Calu3 (cell line): ENCODE data around the gene DHRS7B. TPM values are rescaled to one million over a fixed set of nuclear protein-coding genes. Genes with fewer than 3 reads are reported as not detected.

Experiments
- BruUV-seq: library from RNA; stranded (reverse); fragments of 400-500 nt; replicated peaks from 2 replicates; lab custom pipeline; 2021; lab: Mats Ljungman, UMichigan
- CTCF ChIA-PET: fragments of 300-600 bp; sonication (Branson Sonifier 250); formaldehyde crosslinking; loops from one replicate; lab custom pipeline; 2022; ENCODE audit warnings: antibody characterized with exemption; lab: Charles Lee
- DNase-seq: peaks from one replicate; pipeline ENCODE4 v3.0.0; 2022
- H3K27ac Mint-ChIP-seq: one replicate; pipeline ENCODE4 v1.8.0; 2022; ENCODE audit warnings: mixed read lengths; ENCODE audit not compliant: unreplicated experiment
- H3K27me3 Mint-ChIP-seq: one replicate; pipeline ENCODE4 v1.8.0; 2022; ENCODE audit warnings: mixed read lengths; ENCODE audit not compliant: unreplicated experiment
- H3K36me3 Mint-ChIP-seq: one replicate; pipeline ENCODE4 v1.8.0; 2022; ENCODE audit warnings: mild to moderate bottlenecking, moderate library complexity, mixed read lengths; ENCODE audit not compliant: insufficient read depth, unreplicated experiment
- H3K4me1 Mint-ChIP-seq: one replicate; pipeline ENCODE4 v1.8.0; 2022; ENCODE audit warnings: mild to moderate bottlenecking, low read depth, mixed read lengths; ENCODE audit not compliant: unreplicated experiment
- H3K4me3 Mint-ChIP-seq: one replicate; pipeline ENCODE4 v1.8.0; 2022; ENCODE audit warnings: mild to moderate bottlenecking, low read depth, moderate library complexity, mixed read lengths; ENCODE audit not compliant: unreplicated experiment
- H3K9me3 Mint-ChIP-seq: one replicate; pipeline ENCODE4 v1.8.0; 2022; ENCODE audit warnings: low read depth, mixed read lengths; ENCODE audit not compliant: unreplicated experiment
- CTCF ChIP-seq: fragments of 200-600 bp; IDR thresholded peaks from one replicate; pipeline ENCODE4 v1.8.0; 2022; ENCODE audit warnings: antibody characterized with exemption; ENCODE audit not compliant: unreplicated experiment
- intact Hi-C: fragments of 100-400 bp; cut with micrococcal nuclease; formaldehyde crosslinking; loops from one replicate; pipeline ENCODE4 v1.10.0; 2022; ENCODE audit not compliant: unreplicated experiment
- total RNA-seq: library from RNA; stranded (reverse); gene quantifications from 2 replicates; pipeline ENCODE4 v1.2.3, GENCODE V29; 2022

DHRS7B gene
- total RNA-seq, 1 experiment from 2014 or later, result 15.3 TPM

GRCh38 chr17:21209511-21210175 is 82.9 kb downstream of the DHRS7B start:
- DNase-seq, result no peak
- CTCF ChIA-PET, result no interaction called here
- H3K9me3 Mint-ChIP-seq, result no peaks in the 10 kb centered on the region
- H3K36me3 Mint-ChIP-seq, result peaks cover 25% of the 10 kb centered on the region
- H3K27ac Mint-ChIP-seq, result no peak overlapping the region
- intact Hi-C loops, result loop anchor here (10.0 kb wide), 2 partner anchors 85 to 165 kb away; partner anchors contain the start of genes DHRS7B and USP22
- BruUV-seq, result no TSS peak
- no peaks in the 10 kb centered on the region for H3K27me3 Mint-ChIP-seq
- H3K4me3 Mint-ChIP-seq, result no peak overlapping the region
- no peak for TF ChIP-seq CTCF
- no peaks in the 10 kb centered on the region for H3K4me1 Mint-ChIP-seq

GRCh38 chr17:21210411-21211076 is 83.8 kb downstream of the DHRS7B start:
- no TSS peak for BruUV-seq
- H3K27me3 Mint-ChIP-seq, result no peaks in the 10 kb centered on the region
- no peak for DNase-seq
- no peak for TF ChIP-seq CTCF
- peaks cover 6% of the 10 kb centered on the region for H3K4me1 Mint-ChIP-seq
- H3K4me3 Mint-ChIP-seq, result no peak overlapping the region
- H3K36me3 Mint-ChIP-seq, result peaks cover 29% of the 10 kb centered on the region
- intact Hi-C loops, result loop anchor here (10.0 kb wide), 2 partner anchors 86 to 166 kb away; partner anchors contain the start of genes DHRS7B and USP22
- no peak overlapping the region for H3K27ac Mint-ChIP-seq
- CTCF ChIA-PET, result no interaction called here
- no peaks in the 10 kb centered on the region for H3K9me3 Mint-ChIP-seq

GRCh38 chr17:21211825-21212479 is 85.2 kb downstream of the DHRS7B start:
- Mint-ChIP-seq H3K27ac (no peak overlapping the region), H3K4me1 (peaks cover 13% of the 10 kb centered on the region), H3K9me3 (no peaks in the 10 kb centered on the region), H3K4me3 (peak overlapping the region; percentile 83), H3K36me3 (peaks cover 29% of the 10 kb centered on the region), H3K27me3 (no peaks in the 10 kb centered on the region)
- no TSS peak for BruUV-seq
- TF ChIP-seq CTCF, result no peak
- intact Hi-C loops, result loop anchor here (10.0 kb wide), 2 partner anchors 87 to 167 kb away; partner anchors contain the start of genes DHRS7B and USP22
- no peak for DNase-seq
- CTCF ChIA-PET, result no interaction called here

GRCh38 chr17:21212826-21213637 is 86.3 kb downstream of the DHRS7B start:
- TF ChIP-seq CTCF, result no peak
- CTCF ChIA-PET, result interaction anchor here (0.6 kb wide), 1 partner anchor 220 kb away, joined by 3 read pairs; no protein-coding TSS in a partner anchor
- H3K36me3 Mint-ChIP-seq, result peaks cover 29% of the 10 kb centered on the region
- peaks cover 20% of the 10 kb centered on the region for H3K4me1 Mint-ChIP-seq
- BruUV-seq, result TSS peak; percentile 56
- intact Hi-C loops, result loop anchor here (10.0 kb wide), 2 partner anchors 88 to 168 kb away; partner anchors contain the start of genes DHRS7B and USP22
- H3K27ac Mint-ChIP-seq, result peak overlapping the region; percentile 77
- DNase-seq, result no peak
- H3K27me3 Mint-ChIP-seq, result no peaks in the 10 kb centered on the region
- H3K4me3 Mint-ChIP-seq, result peak overlapping the region; percentile 83
- no peaks in the 10 kb centered on the region for H3K9me3 Mint-ChIP-seq
